ENCODE results near the gene ARFIP2.

Gene ARFIP2

GRCh38 chr11:6440906-6441358, 40.2 kb downstream of the ARFIP2 start, which contains the start of gene HPX:
TSS of gene HPX (minus strand) at chr11:6440987. CDS start at chr11:6440963, 24 bp downstream.
- FAIRE-seq: no peak

- FAIRE-seq: no peak
These were observed 42.1 kb downstream of the ARFIP2 start for GRCh38 chr11:6438979-6439571.

GRCh38 chr11:6437993-6438392, 43.1 kb downstream of the ARFIP2 start:
- FAIRE-seq: no peak

- FAIRE-seq: no peak
These were observed 43.7 kb downstream of the ARFIP2 start for GRCh38 chr11:6437423-6437822.

GRCh38 chr11:6433998-6434660, 47.0 kb downstream of the ARFIP2 start:
- FAIRE-seq: no peak

GRCh38 chr11:6431861-6432260, 49.3 kb downstream of the ARFIP2 start:
- no peak for FAIRE-seq

GRCh38 chr11:6427516-6427915, 53.6 kb downstream of the ARFIP2 start:
- FAIRE-seq: no peak

Measured in A204.1 (cell line).